NB4 (cell line): Measurements from ENCODE around the gene RNASET2.
"Not testable (repeated sequence)": the region's sequence is repeated elsewhere in the genome, so short reads cannot be mapped to it uniquely, and the experiment has no call there.

Source experiments
- DNase-seq: peaks from one replicate; pipeline ENCODE4 v3.0.0; 2010; ENCODE audit warnings: low read depth
- H3K4me3 ChIP-seq: one replicate; pipeline ENCODE4 v1.5.1; 2011; ENCODE audit warnings: mild to moderate bottlenecking, low read depth, low read length, moderate library complexity
- MYC ChIP-seq: IDR thresholded peaks from 2 replicates; pipeline ENCODE4 v1.6.1; 2011; ENCODE audit warnings: low read depth, low read length
- POLR2A ChIP-seq: IDR thresholded peaks from 2 replicates; pipeline ENCODE4 v1.6.1; 2011; ENCODE audit warnings: mild to moderate bottlenecking; ENCODE audit not compliant: insufficient read length; ENCODE audit errors: extremely low read depth
- TF ChIP-seq, protein P1 (sequence below): IDR thresholded peaks from one replicate; pipeline ENCODE4 v1.5.1; 2012; ENCODE audit warnings: low read depth, low read length
- TF ChIP-seq, protein P2 (sequence below): IDR thresholded peaks from 2 replicates; pipeline ENCODE4 v1.6.1; 2011; ENCODE audit warnings: low read depth, low read length

RNASET2 gene

DNA sequence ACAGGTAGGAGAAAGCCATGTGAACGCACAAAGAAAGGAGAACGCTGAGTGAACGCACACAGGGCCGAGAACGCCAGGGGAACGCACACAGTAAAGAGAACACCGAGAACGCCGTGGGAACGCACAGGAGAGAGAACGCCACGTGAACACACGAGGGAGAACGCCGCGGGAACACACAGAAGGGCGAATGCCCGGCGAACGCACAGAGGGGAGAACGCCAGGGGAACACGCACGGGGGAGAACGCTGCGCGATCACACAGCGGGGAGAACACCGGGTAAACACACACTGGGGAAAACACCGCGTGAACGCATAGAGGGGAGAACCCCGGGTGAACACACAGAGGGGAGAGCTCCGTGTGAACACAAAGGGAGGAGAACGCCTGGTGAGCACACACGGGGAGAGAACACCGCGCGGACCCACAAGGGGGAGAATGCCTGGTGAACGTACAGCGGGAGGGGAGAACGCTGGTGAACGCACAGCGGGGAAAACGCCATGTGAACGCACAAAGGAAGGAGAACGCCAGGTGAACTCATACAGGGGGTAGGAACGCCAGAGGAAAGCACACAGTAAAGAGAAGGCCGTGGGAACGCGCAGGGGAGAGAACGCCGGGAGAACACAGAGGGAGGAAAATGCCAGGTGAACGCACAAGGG, 55.3 kb downstream of the RNASET2 start:
- no peak overlapping the region for H3K4me3 ChIP-seq
- TF ChIP-seq, protein P1, sequence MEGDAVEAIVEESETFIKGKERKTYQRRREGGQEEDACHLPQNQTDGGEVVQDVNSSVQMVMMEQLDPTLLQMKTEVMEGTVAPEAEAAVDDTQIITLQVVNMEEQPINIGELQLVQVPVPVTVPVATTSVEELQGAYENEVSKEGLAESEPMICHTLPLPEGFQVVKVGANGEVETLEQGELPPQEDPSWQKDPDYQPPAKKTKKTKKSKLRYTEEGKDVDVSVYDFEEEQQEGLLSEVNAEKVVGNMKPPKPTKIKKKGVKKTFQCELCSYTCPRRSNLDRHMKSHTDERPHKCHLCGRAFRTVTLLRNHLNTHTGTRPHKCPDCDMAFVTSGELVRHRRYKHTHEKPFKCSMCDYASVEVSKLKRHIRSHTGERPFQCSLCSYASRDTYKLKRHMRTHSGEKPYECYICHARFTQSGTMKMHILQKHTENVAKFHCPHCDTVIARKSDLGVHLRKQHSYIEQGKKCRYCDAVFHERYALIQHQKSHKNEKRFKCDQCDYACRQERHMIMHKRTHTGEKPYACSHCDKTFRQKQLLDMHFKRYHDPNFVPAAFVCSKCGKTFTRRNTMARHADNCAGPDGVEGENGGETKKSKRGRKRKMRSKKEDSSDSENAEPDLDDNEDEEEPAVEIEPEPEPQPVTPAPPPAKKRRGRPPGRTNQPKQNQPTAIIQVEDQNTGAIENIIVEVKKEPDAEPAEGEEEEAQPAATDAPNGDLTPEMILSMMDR = no peak
- TF ChIP-seq, protein P2, sequence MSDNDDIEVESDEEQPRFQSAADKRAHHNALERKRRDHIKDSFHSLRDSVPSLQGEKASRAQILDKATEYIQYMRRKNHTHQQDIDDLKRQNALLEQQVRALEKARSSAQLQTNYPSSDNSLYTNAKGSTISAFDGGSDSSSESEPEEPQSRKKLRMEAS = no peak
- TF ChIP-seq MYC (no peak), POLR2A (no peak)
- no peak for DNase-seq

DNA sequence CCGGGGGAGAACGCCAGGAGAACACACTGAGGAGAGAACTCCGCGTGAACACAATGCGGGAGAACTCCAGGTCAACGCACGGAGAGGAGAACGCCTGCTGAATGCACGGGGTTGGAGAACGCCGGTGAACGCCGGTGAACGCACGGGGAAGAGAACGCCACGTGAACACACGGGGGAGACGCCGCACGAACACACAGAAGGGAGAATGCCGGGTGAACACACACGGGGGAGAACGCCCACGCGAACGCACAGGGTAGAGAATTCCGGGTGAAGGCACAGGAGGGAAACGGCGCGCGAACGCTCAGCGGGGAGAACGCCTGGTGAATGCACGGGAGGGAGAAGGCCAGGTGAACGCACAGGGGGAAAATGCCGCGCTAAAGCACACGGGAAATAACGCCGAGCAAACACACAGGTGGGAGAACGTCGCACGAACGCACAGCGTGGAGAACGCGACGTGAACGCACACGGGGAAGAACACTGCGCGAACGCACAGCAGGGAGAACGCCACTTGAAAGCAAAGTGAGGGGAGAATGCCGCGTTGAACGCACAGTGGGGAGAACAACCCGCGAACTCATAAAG, 56.1 kb downstream of the RNASET2 start:
- DNase-seq = no peak
- TF ChIP-seq, protein P2 = no peak
- TF ChIP-seq MYC (no peak), POLR2A (no peak)
- TF ChIP-seq, protein P1 = no peak
- H3K4me3 ChIP-seq = no peak overlapping the region

DNA sequence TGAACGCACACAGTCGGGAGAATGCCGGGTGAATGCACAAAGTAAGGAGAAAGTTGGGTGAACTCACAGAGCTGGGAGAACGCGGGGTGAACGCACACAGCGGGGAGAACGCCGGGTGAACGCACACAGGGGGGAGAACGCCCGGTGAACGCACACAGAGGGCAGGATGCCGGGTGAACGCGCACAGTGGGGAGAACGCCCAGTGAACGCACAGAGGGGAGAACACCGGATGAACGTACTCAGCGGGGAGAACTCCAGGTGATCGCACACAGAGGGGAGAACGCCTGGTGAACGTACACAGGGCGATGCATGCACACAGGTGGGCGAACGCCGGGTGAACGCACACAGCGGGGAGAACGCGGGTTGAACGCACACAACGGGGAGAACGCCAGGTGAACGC, 57.4 kb downstream of the RNASET2 start:
- TF ChIP-seq, protein P1 = no peak
- TF ChIP-seq MYC = no peak
- TF ChIP-seq, protein P2 = no peak
- H3K4me3 ChIP-seq = no peak overlapping the region
- DNase-seq = no peak

DNA sequence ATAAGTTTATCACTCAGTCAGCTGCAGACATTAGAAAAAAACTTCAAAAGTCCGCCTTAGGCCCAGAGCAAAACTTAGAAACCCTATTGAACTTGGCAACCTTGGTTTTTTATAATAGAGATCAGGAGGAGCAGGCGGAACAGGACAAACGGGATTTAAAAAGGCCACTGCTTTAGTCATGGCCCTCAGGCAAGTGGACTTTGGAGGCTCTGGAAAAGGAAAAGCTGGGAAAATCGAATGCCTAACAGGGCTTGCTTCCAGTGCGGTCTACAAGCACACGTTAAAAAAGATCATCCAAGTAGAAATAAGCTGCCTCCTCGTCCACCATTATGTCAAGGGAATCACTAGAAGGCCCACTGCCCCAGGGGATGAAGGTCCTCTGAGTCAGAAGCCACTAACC, 61.7 kb downstream of the RNASET2 start:
- not testable (repeated sequence) for H3K4me3 ChIP-seq, DNase-seq

DNA sequence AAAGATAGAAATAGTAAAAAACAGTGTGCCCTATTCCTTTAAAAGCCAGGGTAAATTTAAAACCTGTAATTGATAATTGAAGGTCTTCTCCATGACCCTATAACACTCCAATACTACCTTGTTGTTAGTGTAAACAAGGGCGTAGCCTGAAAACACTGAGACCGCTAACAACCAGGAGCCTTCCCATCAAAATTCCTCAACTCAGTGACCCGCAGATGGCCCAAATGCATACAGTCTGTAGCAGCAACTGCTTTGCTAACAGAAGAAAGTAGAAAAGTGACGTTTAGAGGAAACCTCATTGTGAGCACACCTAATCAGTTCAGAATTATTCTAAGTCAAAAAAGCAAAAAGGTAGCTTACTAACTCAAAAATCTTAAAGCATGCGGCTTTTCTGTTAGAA, 63.9 kb downstream of the RNASET2 start:
- not testable (repeated sequence) for H3K4me3 ChIP-seq

DNA sequence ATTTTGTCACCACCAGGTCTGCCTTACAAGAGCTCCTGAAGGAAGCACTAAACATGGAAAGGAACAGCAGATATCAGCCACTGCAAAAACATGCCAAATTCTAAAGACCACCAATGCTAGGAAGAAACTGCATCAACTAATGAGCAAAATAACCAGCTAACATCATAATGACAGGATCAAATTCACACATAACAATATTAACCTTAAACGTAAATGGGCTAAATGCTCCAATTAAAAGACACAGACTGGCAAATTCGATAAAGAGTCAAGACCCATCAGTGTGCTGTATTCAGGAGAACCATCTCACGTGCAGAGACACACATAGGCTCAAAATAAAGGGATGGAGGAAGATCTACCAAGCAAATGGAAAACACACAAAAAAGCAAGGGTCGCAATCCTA, 69.6 kb downstream of the RNASET2 start:
- H3K4me3 ChIP-seq, DNase-seq: not testable (repeated sequence)

More for the DNA sequence above, 63.9 kb downstream of the RNASET2 start:
- DNase-seq = not testable (repeated sequence)

DNA sequence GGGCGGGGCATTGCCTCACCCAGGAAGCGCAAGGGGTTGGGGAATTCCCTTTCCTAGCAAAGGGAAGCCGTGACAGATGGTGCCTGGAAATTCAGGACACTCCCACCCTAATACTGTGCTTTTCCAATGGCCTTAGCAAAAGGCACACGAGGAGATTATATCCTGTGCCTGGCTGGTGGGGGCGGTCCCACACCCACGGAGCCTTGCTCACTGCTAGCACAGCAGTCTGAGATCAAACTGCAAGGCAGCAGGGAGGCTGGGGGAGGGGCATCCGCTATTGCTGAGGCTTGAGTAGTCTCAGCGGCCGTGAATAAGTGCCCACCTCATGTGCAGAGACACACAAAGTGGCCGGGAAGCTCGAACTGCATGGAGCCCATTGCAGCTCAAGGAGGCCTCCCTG, 71.4 kb downstream of the RNASET2 start:
- not testable (repeated sequence) for DNase-seq, H3K4me3 ChIP-seq

DNA sequence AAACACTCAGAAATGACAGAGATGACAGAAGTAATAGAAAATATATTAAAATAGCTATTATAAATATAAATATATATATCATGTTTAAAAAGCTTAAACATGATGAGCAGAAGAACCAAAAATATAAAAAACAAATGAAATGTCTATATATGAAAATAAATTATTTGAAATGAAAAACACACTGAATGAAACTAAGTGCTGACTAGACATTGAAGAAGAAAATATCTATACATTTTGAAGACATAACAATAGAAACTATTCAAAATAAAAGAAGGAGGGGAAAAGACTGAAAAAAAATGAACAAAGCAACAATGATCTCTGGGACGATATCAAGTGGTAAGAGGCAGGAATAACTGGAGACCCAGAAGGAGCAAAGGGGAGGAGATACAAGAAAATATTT, 76.8 kb downstream of the RNASET2 start:
- no peak for TF ChIP-seq POLR2A
- TF ChIP-seq, protein P1 = no peak
- TF ChIP-seq, protein P2 = no peak
- no peak for TF ChIP-seq MYC
- DNase-seq = no peak
- H3K4me3 ChIP-seq = no peak overlapping the region
